ENCODE data around the gene PIMREG. TPM values are rescaled to one million over a fixed set of nuclear protein-coding genes. Genes with fewer than 3 reads are reported as not detected.

Gene PIMREG
- 111 TPM for polyA plus RNA-seq (2013, experiment 1 of 2; ENCODE audit: insufficient read length)
- 12.2 TPM for polyA plus RNA-seq (2013, experiment 2 of 2; ENCODE audit: insufficient read length)

- peak; percentile 95 for DNase-seq
Observed at GRCh38 chr17:6443692-6444570, at the start of gene PIMREG. Gene PIMREG, plus strand, starts transcription at chr17:6444455. Its CDS starts 656 bp downstream, at chr17:6445111.

- no peak for DNase-seq
Observed at GRCh38 chr17:6398955-6399354, 45.3 kb upstream of the PIMREG start.

- no peak for DNase-seq
Observed at GRCh38 chr17:6402258-6402657, 42.0 kb upstream of the PIMREG start.

GRCh38 chr17:6408276-6408675 is 36.0 kb upstream of the PIMREG start:
- no peak for DNase-seq

GRCh38 chr17:6408735-6409134 is 35.5 kb upstream of the PIMREG start:
- no peak for DNase-seq

- DNase-seq, result peak; percentile 20
Observed at GRCh38 chr17:6413065-6413464, 31.2 kb upstream of the PIMREG start.

GRCh38 chr17:6415616-6416015 is 28.6 kb upstream of the PIMREG start:
- no peak for DNase-seq

- DNase-seq, result no peak
Observed at GRCh38 chr17:6420173-6420641, 24.0 kb upstream of the PIMREG start.

- DNase-seq, result peak; percentile 67
Observed at GRCh38 chr17:6421700-6422604, 22.3 kb upstream of the PIMREG start.

GRCh38 chr17:6422654-6423241 is 21.5 kb upstream of the PIMREG start:
- DNase-seq, result no peak

- DNase-seq, result no peak
Observed at GRCh38 chr17:6423931-6424330, 20.3 kb upstream of the PIMREG start.

- no peak for DNase-seq
Observed at GRCh38 chr17:6425407-6425806, 18.8 kb upstream of the PIMREG start.

- DNase-seq, result no peak
Observed at GRCh38 chr17:6426356-6427101, 17.7 kb upstream of the PIMREG start.

GRCh38 chr17:6427279-6427781 is 16.9 kb upstream of the PIMREG start:
- DNase-seq, result peak; percentile 9

GRCh38 chr17:6428207-6428965 is 15.9 kb upstream of the PIMREG start:
- DNase-seq, result no peak

GRCh38 chr17:6429266-6429665 is 15.0 kb upstream of the PIMREG start:
- DNase-seq, result no peak

- no peak for DNase-seq
Observed at GRCh38 chr17:6430769-6431168, 13.5 kb upstream of the PIMREG start.

GRCh38 chr17:6435051-6435450 is 9.2 kb upstream of the PIMREG start, which contains the start of gene AIPL1:
Gene AIPL1, minus strand, starts transcription at chr17:6435121. Its CDS starts 17 bp downstream, at chr17:6435104.
- no peak for DNase-seq

- peak; percentile 55 for DNase-seq
Observed at GRCh38 chr17:6435968-6436367, 8.3 kb upstream of the PIMREG start.

GRCh38 chr17:6437466-6437865 is 6.8 kb upstream of the PIMREG start:
- DNase-seq, result no peak

GRCh38 chr17:6437956-6438355 is 6.3 kb upstream of the PIMREG start:
- DNase-seq, result no peak
